ENCODE data around the gene EML3.
"Not testable (repeated sequence)": the region's sequence is repeated elsewhere in the genome, so short reads cannot be mapped to it uniquely, and the experiment has no call there.

The EML3 gene, protein sequence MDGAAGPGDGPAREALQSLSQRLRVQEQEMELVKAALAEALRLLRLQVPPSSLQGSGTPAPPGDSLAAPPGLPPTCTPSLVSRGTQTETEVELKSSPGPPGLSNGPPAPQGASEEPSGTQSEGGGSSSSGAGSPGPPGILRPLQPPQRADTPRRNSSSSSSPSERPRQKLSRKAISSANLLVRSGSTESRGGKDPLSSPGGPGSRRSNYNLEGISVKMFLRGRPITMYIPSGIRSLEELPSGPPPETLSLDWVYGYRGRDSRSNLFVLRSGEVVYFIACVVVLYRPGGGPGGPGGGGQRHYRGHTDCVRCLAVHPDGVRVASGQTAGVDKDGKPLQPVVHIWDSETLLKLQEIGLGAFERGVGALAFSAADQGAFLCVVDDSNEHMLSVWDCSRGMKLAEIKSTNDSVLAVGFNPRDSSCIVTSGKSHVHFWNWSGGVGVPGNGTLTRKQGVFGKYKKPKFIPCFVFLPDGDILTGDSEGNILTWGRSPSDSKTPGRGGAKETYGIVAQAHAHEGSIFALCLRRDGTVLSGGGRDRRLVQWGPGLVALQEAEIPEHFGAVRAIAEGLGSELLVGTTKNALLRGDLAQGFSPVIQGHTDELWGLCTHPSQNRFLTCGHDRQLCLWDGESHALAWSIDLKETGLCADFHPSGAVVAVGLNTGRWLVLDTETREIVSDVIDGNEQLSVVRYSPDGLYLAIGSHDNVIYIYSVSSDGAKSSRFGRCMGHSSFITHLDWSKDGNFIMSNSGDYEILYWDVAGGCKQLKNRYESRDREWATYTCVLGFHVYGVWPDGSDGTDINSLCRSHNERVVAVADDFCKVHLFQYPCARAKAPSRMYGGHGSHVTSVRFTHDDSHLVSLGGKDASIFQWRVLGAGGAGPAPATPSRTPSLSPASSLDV

DNA sequence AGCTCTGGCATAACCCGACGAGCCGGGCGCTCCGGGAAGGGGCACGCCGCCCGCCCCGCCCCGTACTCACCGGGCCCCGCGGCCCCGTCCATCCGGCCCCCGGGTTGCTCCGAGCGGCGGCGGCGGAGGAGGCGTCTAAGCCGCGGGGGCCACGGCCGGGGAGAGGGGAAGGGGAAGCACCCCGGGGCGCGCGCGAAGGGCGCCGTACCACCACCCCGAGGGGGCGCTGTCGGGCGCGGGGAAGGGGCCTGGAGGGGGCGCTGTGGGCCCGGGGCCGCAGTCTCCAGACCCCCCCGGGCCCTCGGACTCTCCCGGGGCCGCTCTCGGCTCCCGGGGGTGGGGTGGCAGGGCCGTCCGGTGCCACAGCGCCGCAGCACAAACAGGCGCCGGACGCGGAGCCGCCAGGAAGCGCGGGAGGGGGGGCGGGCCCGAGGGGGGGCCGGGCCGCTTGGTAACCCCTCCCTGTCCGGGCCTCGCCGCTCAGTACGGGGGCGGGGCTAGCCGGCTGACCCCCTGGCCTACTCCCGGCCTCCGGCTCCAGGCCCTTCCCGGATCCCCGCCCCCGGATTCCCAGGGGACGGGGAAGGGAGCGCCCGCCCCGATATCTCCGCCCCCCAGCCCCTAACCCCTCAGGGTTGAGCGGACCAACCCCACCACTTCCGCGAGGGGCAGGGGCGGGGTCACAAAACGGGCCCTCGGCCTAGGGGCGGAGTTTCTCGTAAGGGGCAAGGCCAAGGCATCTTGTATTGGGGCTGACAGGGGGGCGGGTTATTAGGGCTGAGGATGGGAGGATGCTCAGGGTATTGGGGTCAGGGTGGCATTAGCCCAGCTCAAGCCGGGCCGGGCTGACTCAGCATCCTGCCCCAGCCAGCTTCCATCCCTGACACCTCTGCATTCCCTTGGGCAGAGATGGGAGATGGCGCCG, at the start of gene EML3, which contains the start of gene ROM1:
Gene EML3 (minus strand): TSS at position 410 of the 925 bp plus-strand sequence. CDS start 318 bp downstream, at position 92.
Gene ROM1 (plus strand): TSS at position 892 of the 925 bp plus-strand sequence. CDS start 25 bp downstream, at position 917.
- in situ Hi-C loops (cut with MboI; ENCODE audit: low sequenced_read_pairs): no loop called here

DNA sequence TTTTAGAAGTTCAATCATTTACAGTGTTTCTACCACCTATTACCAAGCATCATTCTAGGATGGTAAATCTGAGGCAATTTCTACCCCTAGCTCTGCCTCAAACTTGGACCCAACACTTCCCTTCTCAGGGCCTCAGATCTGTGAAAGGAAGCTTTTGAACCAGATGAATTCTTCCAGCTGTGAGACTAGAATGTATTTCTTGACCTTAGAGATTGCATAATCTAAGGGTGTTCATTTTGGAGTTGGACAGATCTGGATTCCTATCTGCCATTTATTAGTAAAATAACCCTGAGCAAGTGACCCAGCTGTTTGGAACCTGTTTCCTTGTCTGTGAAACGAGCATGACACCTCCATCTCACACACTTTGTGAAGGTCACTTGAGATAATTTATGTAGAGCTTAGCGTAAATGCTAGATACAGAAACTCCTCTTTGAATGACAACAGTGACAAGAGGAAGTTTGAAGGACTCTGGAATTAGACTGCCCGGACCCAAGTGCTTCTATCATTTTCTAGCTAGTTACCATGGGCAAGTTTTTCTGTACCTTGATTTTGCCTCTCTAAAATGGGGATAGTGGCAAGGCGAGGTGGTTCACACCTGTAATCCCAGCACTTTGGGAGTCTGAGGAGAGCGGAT, 44.3 kb upstream of the EML3 start:
- in situ Hi-C loops (cut with MboI; ENCODE audit: low sequenced_read_pairs): no loop called here

DNA sequence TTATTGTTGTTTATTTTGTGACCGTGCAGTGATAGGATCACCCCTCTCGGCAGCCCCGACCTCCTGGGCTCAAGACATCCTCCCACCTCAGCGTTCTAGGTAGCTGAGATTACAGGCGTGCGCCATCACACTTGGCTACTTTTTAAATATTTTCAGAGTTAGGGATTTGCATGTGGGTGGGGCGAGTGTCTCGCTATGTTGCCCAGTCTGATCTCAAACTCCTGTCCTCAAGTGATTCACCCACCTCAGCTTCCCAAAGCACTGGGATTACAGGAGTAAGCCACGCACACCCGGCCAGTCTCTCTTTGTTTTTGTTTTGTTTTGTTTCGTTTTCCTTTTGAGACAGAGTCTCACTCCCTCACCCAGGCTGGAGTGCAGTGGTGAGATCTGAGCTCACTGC, 41.7 kb upstream of the EML3 start:
- in situ Hi-C loops (cut with MboI; ENCODE audit: low sequenced_read_pairs): no loop called here

DNA sequence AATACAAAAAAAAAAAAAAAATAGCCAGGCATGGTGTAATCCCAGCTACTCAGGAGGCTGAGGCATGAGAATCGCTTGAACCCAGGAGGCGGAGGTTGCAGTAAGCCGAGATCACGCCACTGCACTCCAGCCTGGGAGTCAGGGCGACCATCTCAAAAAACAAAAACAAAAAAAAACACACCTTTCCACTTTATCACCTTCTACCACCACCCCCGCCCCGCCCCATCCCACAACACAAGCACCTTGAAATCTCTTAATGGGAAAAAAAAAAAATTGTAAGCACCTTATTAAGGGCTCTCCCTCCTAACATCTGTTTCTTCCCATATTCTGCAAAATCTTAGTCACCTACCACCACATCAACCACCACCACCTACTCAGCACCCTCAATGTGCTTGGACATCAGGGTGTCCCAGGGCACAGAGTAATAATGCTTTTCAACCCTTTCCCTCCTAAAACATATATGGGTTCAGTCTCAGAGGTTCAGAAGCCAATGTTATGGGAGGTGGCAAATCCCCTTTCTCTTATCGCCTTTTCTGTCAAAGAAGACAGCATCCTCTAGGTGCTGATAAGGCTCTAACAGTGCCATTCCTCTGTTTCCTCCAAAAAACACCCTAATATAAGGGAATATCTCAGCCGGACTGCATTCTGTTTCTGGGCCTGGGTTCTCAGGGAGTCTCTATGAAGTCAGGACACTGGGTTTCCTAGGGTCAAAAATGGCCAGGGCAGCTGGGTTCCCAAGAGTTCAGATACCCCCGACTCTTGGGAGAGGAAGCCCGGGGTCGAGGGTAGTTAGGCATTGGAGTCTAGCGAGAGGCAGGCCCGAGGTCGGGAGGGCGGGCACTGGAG, 39.8 kb upstream of the EML3 start:
- in situ Hi-C loops (cut with MboI; ENCODE audit: low sequenced_read_pairs): no loop called here

DNA sequence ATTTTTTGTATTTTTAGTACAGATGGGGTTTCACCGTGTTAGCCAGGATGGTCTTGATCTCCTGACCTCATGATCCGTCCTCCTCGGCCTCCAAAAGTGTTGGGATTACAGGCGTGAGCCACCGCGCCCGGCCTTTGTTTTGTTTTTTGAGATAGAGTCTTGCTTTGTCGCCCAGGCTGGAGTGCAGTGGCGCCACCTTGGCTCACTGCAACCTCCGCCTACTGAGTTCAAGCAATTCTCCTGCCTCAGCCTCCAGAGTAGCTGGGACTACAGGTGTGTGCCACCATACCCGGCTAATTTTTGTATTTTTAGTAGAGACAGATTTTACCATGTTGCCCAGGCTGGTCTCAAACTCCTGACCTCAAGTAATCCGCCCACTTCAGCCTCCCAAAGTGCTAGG, 37.7 kb upstream of the EML3 start:
- in situ Hi-C loops (cut with MboI; ENCODE audit: low sequenced_read_pairs): not testable (repeated sequence)

DNA sequence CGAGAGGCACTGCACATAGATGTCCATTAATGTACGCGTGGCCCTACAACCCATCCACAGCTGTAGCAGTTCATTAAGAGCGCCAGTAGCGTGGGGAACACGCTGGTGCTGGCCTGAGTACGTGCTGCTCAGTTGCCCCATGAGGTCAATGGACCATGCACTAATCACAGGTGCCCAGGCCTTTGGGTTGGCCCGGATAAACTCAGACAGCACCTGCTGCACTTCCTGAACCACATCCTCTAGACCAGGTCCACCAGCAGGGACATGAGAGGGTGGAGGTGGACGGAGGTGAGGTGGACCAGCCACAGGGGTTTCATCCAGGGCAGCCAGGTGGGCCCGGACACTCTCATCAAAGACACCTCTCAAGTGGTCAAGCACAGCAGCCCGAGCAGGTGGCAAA, 36.9 kb upstream of the EML3 start:
- in situ Hi-C loops (cut with MboI; ENCODE audit: low sequenced_read_pairs): no loop called here

DNA sequence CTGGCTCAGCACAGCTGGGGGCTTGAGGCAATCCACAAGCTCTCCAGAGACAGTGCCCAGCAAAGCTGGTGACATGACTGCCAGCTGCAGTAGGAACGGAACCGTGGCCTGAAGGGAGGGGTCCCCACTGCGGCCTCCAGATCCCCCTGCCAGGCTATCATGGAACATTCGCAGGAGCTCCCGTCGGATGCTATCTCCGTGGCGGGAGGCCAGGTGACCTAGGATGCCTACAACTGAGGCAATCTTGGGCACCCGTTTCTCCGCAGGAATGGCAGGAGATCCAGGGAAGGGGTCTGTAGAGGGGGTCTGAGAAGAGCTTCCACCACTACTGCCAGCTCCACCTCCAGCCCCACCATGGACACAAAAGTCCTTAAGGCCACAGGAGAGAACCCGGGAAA, 36.4 kb upstream of the EML3 start:
- in situ Hi-C loops (cut with MboI; ENCODE audit: low sequenced_read_pairs): no loop called here

DNA sequence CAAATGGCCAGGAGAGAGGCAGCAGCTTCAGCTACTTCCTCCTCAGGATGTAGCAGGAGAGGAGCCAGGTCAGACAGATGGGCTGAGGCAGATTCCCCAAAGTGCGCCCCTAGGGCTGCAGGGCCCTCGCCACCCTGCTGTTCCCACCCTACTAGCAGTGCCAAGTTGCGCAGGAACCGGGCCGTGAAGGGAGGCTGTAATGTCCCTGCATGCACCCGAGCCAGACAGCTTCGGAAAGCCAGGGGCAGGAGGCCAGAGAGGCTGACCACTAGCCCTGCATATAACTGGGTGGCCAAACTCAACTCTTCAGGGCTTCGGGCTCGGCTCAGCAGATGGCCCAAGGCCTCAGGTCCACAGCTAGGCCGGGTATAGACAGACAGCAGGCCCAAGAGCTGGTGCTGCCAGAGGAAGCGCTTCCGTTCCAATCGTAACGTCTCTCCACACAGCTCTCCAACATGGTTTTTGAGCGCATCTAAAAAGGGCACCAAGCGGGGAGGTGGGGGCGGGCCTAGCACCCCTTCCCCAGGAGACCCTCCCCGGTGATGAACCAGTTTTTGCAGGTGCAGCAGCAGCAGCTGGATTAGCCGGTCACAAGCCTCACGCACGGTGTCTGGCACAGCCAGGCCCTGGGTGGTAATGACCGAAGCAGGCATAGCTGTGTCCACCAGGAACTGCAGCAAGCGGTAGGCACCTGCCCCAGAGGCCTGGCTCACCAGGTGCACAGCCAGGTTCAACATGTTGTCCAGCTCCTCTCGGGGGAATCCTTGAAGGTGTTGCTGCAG, 35.8 kb upstream of the EML3 start:
- in situ Hi-C loops (cut with MboI; ENCODE audit: low sequenced_read_pairs): no loop called here

DNA sequence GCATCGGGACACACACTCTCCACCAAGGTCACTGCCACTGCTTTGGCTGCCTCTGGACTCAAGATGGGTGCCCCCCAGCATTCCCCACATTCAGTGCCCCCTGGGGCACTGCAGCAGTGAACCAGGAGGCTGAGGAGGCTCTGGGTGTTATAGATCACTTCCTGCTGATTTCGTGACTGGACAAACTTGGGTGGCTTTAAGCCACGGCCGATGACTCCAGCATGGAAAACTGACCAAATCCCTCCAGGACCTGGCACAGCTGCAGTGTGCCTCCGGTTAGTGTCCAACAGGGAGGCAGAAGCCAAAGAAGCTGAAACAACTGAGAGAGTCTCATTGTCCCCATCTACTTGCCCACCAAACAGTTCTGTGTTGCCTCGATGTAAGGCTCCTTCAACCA, 35.0 kb upstream of the EML3 start:
- in situ Hi-C loops (cut with MboI; ENCODE audit: low sequenced_read_pairs): no loop called here

DNA sequence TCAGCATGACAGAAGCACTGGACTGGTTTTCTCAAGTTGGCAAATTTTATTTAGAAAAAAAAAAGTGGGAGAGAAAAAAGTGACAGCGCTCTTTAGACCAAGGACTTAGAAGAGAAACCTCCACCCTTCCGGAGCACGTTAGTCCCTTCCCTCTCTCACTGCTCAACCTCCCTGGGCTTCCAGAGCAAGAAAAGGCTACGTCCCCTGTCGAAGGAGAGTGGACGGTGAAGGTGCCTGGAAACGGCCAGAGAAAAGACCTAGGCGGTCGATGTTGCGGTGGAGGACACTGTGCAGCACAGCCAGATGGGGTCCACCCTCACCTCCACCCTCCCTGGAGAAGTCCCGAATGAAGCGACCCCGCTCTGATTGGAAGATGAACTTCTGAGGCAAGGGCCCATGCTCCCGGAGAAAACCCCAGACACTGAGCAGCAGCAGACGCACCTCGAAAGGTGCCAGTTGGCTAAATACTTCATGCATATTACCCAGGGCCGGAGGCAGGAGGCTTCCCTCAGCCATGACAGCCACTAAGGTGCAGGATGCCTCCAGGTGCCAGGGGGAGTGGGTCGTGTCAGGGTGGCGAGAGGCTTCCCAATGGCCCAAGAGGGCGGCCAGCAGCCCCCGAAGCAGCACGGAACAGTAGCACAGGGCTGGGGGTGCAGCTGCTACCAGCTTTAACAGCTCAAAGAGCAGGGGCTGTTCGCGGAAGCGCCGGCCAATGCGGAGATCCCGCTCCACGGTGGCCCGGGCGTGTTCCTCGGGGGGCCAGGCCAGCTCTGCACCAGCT, 34.4 kb upstream of the EML3 start:
- in situ Hi-C loops (cut with MboI; ENCODE audit: low sequenced_read_pairs): no loop called here

DNA sequence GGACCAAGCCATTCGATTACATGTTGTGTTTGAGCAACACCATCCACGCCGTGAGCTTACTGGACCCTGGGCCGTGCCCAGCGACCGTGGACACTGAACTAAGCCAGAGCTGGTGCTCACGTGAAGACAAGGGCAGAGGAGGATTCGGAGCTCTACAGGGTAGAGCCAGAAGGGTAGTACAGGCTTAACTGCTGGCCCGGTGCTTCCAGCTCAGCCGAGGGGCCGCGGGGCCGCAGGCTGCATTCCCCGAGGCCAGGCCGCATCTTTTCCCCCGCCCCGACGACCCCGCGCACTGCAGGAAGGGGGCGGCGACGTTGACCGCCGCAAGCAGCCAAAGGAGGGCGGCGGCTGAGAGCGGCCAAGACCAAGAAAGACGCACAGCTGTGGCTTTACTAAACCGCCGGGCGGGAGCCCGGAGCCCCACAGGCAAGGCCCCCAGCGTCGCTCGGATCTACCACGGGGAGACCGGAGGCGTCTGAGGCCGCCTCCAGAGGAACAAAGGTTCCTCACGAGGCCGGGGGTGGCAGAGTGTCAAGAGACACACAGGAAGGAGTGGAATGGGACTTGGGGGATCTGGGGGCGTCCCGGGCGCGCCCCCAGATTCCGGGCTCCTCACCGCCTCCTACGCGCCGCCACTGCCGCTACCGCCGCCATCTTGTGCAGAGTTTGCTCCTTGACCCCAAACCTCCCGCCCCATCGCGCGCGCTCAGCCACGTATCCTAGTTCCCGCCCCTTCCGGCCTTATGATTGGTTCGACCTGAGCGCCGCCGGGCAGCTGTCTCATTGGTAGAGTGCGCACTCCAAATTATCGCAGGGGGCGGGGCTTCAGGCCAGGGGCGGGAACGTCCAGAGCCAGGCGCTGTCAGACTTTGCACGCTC, 33.6 kb upstream of the EML3 start, which contains the start of gene GANAB:
Gene GANAB (minus strand): TSS at position 668 of the 879 bp plus-strand sequence. CDS start 14 bp downstream, at position 654.
- in situ Hi-C loops (cut with MboI; ENCODE audit: low sequenced_read_pairs): no loop called here

DNA sequence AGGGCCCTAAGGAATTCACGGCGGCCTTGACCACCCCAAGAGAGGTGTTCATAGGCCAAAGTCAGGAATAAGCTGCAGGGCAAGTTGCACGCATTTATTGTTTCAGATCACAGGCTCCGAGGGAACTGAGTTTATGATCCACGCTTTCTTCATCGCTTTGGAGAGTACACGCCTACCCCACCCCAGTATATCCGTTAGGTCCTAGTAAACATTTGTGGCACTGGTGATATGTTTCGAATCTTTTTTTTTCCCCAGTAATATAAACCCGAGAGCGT, 33.0 kb upstream of the EML3 start:
- in situ Hi-C loops (cut with MboI; ENCODE audit: low sequenced_read_pairs): no loop called here

DNA sequence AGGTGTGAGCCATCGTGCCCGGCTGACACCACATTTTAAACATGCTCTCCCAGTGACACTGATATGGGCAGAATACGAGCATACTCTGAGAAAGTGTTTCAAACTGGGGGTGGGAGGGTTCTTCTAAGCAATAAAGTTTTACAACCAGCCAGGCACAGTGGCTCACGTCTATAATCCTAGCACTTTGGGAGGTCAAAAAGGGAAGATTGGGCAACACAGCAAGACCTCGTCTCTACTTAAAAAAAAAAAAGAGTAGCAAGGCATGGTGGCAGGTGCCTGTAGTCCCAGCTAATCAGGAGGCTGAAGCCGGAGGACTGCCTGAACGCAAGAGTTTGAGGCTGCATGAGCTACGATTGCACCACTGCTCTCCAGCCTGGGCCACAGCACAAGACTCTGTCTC, 31.6 kb upstream of the EML3 start:
- in situ Hi-C loops (cut with MboI; ENCODE audit: low sequenced_read_pairs): no loop called here

DNA sequence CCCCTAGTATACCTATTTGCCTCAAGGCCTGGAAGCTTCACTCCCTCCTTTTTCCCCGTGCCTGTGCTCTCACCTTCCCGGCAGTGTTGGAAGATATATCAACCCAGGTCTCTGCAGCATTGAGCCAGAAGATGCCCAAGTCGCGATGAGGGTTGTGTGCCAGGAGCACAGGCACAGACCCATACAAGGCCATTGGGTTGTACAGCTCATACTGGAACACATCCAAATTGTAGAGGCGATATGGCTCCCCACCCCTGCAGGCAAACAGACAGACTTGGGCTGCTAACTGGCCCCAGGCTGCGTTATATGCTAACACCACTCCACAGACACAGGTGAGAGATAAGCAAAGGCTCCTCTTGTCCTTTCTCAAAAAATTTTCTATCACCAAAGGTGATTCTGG, 19.9 kb upstream of the EML3 start:
- in situ Hi-C loops (cut with MboI; ENCODE audit: low sequenced_read_pairs): no loop called here

DNA sequence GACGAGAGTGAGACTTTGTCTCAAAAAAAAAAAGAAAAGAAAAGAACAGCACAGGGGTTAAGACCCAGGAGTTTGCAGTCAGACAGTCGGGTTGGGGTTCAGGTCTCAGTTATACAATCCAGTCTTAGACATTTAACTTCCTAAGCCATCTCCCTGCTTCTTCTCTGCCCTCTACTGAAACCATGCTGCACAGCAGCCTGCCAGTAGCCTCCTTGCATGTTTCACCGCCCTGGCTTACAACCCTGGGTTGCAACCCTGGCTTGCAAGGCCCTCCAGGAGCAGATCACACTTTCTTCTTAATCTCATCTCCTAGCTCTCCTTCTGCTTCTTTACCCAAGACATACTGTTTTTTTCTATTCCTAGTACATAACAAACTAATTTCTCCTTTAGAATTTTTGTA, 15.1 kb upstream of the EML3 start:
- in situ Hi-C loops (cut with MboI; ENCODE audit: low sequenced_read_pairs): no loop called here

DNA sequence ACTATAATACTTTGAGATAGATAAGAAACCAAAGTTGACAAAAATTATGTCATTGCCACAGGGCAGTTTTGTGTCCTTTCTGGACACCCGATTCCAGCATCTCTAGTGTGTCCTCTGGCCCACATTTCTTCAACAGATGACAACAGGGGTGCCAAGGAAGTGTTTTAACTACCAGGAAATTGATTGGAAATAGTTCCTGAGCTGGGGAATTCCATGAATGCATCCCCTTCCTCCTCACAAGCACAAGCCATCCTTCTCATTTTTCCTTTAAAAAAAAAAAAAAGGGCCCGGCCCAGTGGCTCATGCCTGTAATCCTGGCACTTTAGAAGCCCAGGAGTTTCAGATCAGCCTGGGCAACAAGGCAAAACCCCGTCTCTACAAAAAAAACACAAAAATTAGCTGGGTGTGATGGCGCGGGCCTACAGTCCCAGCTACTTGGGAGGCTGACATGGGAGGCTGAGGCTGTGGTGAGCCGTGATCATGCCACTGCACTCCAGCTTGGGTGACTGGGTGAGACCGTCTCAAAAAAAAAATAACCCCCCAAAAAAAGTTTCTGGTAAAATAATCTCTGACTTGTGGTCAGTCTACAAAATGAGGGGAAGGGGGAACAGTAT, 10.0 kb upstream of the EML3 start:
- in situ Hi-C loops (cut with MboI; ENCODE audit: low sequenced_read_pairs): no loop called here
